Motor neuron (in vitro differentiated cells): ENCODE results near the gene BCL10. TPM values are rescaled to one million over a fixed set of nuclear protein-coding genes. Genes with fewer than 3 reads are reported as not detected.

ENCODE experiments used
- ATAC-seq, 8 experiments: fragments of 200-7000 bp; cut with Tn5 transposase; replicated peaks in 6 of 8; 2 replicates each; pipeline ENCODE4 v1.8.0; 2021; ENCODE audit warnings: mild to moderate bottlenecking in 8 of 8, moderate library complexity in 8 of 8
- H3K27ac ChIP-seq, 2 donors: fragments of 250-450 bp; sonication (Bioruptor Pico); 2 replicates each; pipeline ENCODE4 v1.9.0; 2021; ENCODE audit warnings: antibody characterized with exemption in 2 of 2, mild to moderate bottlenecking in 2 of 2, moderate library complexity in 1 of 2
- H3K4me1 ChIP-seq, 2 donors: fragments of 250-450 bp; sonication (Bioruptor Pico); replicated peaks in 1 of 2; 2 replicates each; pipeline ENCODE4 v1.6.1; 2021; ENCODE audit warnings: antibody characterized with exemption in 2 of 2, mild to moderate bottlenecking in 2 of 2, moderate library complexity in 1 of 2
- H3K4me3 ChIP-seq, 5 donors: fragments of 250-450 bp; sonication (Bioruptor Pico); 2 replicates each; pipeline ENCODE4 v1.9.0; 2021; ENCODE audit warnings: antibody characterized with exemption in 5 of 5, mild to moderate bottlenecking in 5 of 5, moderate library complexity in 4 of 5
- WGBS, 10 experiments: fragments of 450-650 bp; shearing (Covaris generic); methylation state at CpG; one replicate each; pipeline ENCODE4 v1.0.0; 2022; 5-methylcytosine and 5-hydroxymethylcytosine counted together
- in situ Hi-C, 9 experiments: fragments of 400-800 bp; cut with MboI; loops; one replicate each; pipeline ENCODE4 v1.15.0; 2021; ENCODE audit warnings: low sequenced_read_pairs in 9 of 9, low pct_unique_long_range_greater_than_20kb in 2 of 9; ENCODE audit not compliant: unreplicated experiment in 9 of 9
- total RNA-seq, 8 experiments: library from RNA; unstranded; fragments of 300-600 nt; gene quantifications; 2 replicates each; pipeline versions ENCODE4 v1.2.3 to v1.2.4, GENCODE V29; 2022

Gene BCL10
- total RNA-seq: 10 to 100 TPM; 22.5 to 30.7 (median 27.1) TPM

DNA sequence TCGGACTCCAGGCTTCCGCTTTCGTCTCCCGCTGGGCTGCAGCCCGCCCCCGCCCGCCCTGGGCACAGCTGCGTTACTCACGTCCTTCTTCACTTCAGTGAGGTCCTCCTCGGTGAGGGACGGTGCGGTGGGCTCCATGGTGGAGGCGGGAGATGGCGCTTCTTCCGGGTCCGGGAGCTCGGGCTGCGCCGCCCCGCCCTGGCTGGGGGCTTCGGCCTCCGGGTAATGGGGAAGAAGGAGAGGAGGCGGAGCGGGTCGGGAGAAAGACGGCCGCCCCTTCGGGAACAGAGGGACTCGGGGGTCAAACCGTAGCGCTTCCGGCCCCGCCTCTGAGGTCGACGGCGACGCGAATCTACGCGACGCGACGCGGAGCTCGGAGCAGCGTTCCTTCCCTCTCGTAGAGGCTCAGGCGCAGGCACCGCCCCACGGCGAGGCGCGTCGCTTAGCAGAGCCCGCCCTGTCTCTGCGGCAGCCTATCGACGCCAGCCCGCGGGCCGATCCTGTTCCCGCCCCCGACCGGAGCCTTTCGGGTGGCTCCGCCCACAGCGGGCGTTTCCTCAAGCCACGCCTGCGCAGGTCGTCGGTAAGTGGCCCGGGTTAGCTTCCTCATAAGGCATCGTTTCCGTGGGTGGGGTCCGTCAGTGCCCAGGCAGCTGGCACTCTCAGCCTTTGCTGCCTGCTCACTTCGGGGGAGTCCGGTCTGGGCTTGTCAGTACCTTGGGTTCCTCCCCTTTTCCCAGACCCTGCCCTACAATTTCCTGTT lies at the start of gene BCL10:
Gene BCL10 (minus strand): TSS at position 418 of the 763 bp plus-strand sequence. CDS start 280 bp downstream, at position 138.
- Histone ChIP-seq H3K4me3 (peak within 1 kb of the TSS; percentile 64 to 74 (median 71)), H3K27ac (peak within 1 kb of the TSS; percentile 75 to 87), H3K4me1 (peaks cover 14 to 18% of the 10 kb centered on the region in 2 donors)
- WGBS, 10 experiments: 0 to 20% (median 0%) methylated on average over 1 to 35 of the region's 78 CpGs; no CpG with 5 or more reads in 4 of the 10 experiments
- in situ Hi-C loops: no loop called here
- ATAC-seq: peak; percentile 77 to 97 (median 96)

DNA sequence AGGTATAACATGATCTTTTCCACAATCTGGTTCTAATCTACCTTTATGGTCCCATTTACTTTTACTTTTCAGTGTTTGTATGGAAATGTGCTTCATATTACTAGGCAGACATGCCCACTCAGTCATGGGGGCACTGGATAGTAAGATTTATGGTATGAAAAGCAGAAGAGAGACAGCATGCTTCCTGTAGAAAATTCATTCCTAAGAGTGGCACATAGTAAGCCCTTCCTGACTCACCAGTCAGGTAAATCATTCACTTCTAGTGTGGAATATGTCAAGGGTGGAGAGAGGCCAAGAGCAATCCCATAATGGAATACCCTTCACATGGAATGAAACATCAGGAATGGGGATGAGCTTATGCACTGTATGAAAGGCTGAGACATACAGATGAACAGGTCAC lies 49.5 kb upstream of the BCL10 start:
- peak in 2 of 8 experiments; percentile 25 to 50 for ATAC-seq
- Histone ChIP-seq H3K27ac (no peak overlapping the region), H3K4me3 (no peak overlapping the region), H3K4me1 (peaks cover 5% of the 10 kb centered on the region in 2 donors)
- in situ Hi-C loops: no loop called here

DNA sequence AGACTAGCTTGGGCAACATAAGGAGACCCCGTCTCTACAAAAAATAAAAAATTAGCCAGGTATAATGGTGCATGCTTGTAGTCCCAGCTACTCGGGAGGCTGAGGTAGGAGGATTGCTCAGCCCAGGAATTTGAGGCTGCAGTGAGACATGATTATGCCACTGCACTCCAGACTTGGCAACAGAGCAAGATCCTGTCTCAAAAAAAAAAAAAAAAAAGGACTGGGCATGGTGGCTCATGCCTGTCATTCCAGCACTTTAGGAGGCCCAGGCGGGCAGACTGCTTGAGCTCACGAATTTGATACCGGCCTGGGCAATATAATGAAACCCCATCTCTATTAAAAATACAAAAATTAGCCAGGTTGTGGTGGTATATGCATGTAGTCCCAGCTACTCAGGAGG lies 47.3 kb upstream of the BCL10 start:
- in situ Hi-C loops: loop anchor here in 7 of 9 experiments (25.0 kb wide), 8 partner anchors 164 to 689 kb away; partner anchors contain the start of genes CCN1 (in 1 of the 7) and ZNHIT6 (in 1 of the 7)
- ATAC-seq: no peak

DNA sequence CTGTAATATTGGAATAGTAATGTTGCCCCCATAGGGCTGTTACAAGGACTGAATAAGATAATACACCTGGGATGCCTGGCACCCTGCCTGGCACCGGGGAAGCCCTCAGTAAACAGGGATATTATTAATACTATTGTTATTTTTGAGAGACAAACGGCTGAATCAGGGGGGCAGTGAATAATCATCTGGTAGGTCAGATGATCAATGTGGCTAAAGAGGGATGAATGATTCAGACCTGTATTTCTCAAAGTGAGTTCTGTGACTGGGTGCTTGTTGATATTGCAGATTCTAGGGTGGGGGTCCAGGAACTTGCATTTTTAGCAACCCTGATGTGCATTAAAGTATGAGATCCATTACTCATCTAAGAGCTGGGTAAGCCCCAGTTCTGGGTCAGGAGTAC lies 46.2 kb upstream of the BCL10 start:
- in situ Hi-C loops: loop anchor here in 7 of 9 experiments (25.0 kb wide), 8 partner anchors 165 to 690 kb away; partner anchors contain the start of genes CCN1 (in 1 of the 7) and ZNHIT6 (in 1 of the 7)
- Histone ChIP-seq H3K4me3 (no peak overlapping the region), H3K4me1 (peaks cover 5% of the 10 kb centered on the region in 2 donors), H3K27ac (no peak overlapping the region)
- no peak for ATAC-seq
- 0 to 100% (median 65%) methylated on average over 1 to 2 of the region's 2 CpGs; no CpG with 5 or more reads in 4 of the 10 experiments for WGBS, 10 experiments

More for the DNA sequence above, 47.3 kb upstream of the BCL10 start:
- peaks cover 5% of the 10 kb centered on the region in 2 donors for H3K4me1 ChIP-seq
- WGBS, 10 experiments: 80 to 100% (median 88%) methylated on average over 1 to 5 of the region's 5 CpGs; no CpG with 5 or more reads in 3 of the 10 experiments
- no peak overlapping the region for H3K4me3 ChIP-seq
- H3K27ac ChIP-seq: no peak overlapping the region

DNA sequence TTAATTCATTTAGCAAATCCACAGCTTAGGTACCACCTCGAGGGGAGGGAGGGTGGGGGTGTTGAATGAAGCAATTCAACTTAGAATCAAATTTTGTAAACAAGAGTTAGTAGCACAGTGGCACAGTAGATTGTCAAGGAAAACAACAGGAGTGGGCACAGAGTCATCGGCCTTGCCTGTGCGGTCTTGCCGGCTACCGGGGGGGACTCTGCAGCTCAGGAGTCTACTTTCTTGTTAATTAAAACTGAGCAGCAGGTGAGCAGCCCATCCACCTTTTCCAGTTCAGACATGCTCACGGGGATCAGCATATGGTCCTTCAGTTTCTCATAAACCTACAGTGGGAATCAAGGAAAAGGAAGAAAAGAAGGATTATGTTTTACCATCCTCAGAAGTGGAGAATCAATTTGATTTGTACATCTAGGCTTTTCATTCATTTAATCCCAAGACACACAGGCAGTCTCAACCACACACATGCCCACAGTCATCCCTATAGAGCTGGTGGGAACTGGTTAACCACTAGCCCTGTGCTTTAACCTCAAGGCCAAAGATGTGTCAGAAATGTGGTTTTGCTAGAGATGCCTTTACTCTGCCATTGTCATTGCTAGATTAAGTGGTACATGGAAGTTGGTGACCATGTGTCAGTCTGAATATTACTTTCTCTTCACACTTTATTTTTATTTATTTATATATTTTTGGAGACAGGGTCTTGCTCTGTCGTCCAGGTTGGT lies 45.0 kb upstream of the BCL10 start:
- no peak for ATAC-seq
- Histone ChIP-seq H3K27ac (no peak overlapping the region), H3K4me1 (peaks cover 5% of the 10 kb centered on the region in 2 donors), H3K4me3 (no peak overlapping the region)
- WGBS, 10 experiments: 83 to 100% (median 95%) methylated on average over 1 to 5 of the region's 7 CpGs; no CpG with 5 or more reads in 2 of the 10 experiments
- in situ Hi-C loops: loop anchor here in 7 of 9 experiments (25.0 kb wide), 8 partner anchors 166 to 691 kb away; partner anchors contain the start of genes CCN1 (in 1 of the 7) and ZNHIT6 (in 1 of the 7)

DNA sequence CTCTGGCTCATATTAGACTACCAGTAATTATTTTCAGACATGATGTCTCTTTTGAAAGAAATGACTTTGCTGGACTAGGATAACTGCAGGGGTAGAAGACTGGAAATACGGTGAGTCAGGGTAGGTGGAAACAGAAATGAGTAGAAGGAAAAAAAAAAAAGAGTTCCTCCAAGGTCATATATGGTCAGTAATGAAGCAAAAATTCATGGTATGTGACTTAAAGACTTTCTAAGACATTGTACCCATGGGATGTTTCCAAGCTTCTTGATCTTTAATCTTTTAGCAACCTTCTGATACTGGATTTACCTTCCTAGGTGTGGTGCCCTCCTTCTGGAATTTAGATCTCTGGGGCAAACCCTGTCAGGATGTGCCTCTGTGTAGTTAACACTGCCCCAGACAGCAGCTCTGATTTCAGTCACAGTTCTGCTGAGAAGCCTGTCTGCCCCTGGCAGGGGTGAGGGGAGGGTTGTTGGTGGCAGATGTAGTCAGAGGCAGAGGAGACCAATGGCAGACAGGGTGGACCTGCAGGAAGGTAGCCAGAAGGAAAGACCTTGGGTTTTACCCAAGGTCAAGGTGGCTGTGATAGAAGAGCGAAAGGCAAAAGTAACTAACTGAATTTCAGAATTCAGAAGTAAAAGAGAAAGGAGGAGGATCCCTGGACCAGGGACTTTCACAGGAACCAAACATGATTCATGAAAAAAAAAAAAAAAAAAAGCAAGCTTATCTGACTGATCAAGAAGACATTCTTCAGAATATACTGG lies 44.1 kb upstream of the BCL10 start:
- ATAC-seq: peak in 2 of 8 experiments; percentile 24 to 32
- 63 to 100% (median 93%) methylated on average over 1 to 2 of the region's 2 CpGs for WGBS, 10 experiments
- no peak overlapping the region for H3K27ac ChIP-seq

DNA sequence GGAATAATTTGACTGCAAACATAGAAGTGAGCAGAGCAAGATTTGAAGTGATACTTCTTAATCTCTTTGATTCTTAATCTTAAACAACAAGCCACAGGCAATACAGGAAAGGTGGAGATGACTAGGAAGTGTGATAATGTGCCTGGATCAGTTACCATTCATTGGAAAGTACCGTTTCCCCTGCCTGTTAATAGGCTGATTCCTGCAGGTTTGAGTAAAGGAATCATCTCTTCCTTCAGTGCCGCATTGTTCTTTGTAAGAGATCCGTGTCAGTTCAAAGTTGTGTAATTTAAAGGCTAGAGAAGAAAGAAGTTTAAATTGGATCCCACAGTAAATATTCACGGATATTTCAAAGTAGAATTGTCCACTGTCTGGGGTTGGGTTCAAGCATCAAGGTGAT lies 43.5 kb upstream of the BCL10 start:
- WGBS, 10 experiments: 20 to 100% (median 82%) methylated on average over 2 to 4 of the region's 4 CpGs
- in situ Hi-C loops: loop anchor here in 7 of 9 experiments (25.0 kb wide), 8 partner anchors 167 to 692 kb away; partner anchors contain the start of genes CCN1 (in 1 of the 7) and ZNHIT6 (in 1 of the 7)
- H3K4me3 ChIP-seq: no peak overlapping the region
- H3K27ac ChIP-seq: no peak overlapping the region
- peaks cover under 1 to 2% of the 10 kb centered on the region in 2 donors for H3K4me1 ChIP-seq
- ATAC-seq: peak in 2 of 8 experiments; percentile 15

More for the DNA sequence above, 44.1 kb upstream of the BCL10 start:
- in situ Hi-C loops: loop anchor here in 7 of 9 experiments (25.0 kb wide), 8 partner anchors 167 to 692 kb away; partner anchors contain the start of genes CCN1 (in 1 of the 7) and ZNHIT6 (in 1 of the 7)
- H3K4me3 ChIP-seq: no peak overlapping the region
- H3K4me1 ChIP-seq: peaks cover 5% of the 10 kb centered on the region in 2 donors

DNA sequence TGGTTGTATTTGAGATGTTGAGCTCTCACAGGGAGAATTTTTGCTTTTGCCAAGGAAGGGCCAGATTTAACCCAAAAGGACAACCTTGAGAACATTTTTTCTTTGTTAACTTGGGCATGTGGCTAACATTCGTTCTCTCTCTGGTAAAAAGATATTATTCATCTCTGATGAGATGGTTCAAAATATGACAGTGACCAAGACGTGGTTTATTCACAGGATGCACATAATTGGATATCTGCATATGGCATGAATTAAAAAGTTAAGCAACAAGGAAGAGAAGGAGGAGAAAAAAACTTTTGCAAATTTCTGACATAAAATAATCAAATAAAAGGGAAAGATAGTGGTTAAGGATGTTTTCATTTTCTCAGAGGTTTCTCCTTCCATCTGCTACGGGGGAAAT lies 43.1 kb upstream of the BCL10 start:
- Histone ChIP-seq H3K27ac (no peak overlapping the region), H3K4me1 (no peaks in the 10 kb centered on the region), H3K4me3 (no peak overlapping the region)
- peak in 3 of 8 experiments; percentile 11 to 60 (median 23) for ATAC-seq
- WGBS, 10 experiments: 0 to 100% (median 81%) methylated on average over 2 to 3 of the region's 3 CpGs
- in situ Hi-C loops: loop anchor here in 7 of 9 experiments (25.0 kb wide), 8 partner anchors 168 to 693 kb away; partner anchors contain the start of genes CCN1 (in 1 of the 7) and ZNHIT6 (in 1 of the 7)

DNA sequence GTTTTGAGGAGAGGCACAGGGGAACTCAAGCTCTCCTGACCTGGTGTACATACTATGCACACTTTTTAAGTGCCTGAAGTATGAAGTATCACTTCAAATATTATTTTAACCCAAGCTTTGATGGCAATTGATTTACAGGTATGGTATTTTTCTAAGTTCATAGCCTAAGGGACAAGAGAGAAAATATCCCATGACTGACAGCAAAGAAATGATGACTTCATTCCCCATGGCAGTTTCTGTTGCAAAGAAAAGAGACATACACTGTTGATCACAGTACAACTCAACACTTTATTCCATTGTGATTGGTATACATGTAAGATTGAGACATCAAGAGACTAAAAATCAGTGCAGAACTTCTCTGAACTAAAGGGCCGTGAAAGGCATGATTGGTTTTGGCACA lies 41.8 kb upstream of the BCL10 start:
- Histone ChIP-seq H3K4me1 (no peaks in the 10 kb centered on the region), H3K4me3 (no peak overlapping the region), H3K27ac (no peak overlapping the region)
- 88 to 100% (median 100%) methylated on average over 1 of the region's 1 CpG; no CpG with 5 or more reads in 4 of the 10 experiments for WGBS, 10 experiments
- in situ Hi-C loops: loop anchor here in 7 of 9 experiments (25.0 kb wide), 8 partner anchors 169 to 694 kb away; partner anchors contain the start of genes CCN1 (in 1 of the 7) and ZNHIT6 (in 1 of the 7)
- ATAC-seq: no peak

DNA sequence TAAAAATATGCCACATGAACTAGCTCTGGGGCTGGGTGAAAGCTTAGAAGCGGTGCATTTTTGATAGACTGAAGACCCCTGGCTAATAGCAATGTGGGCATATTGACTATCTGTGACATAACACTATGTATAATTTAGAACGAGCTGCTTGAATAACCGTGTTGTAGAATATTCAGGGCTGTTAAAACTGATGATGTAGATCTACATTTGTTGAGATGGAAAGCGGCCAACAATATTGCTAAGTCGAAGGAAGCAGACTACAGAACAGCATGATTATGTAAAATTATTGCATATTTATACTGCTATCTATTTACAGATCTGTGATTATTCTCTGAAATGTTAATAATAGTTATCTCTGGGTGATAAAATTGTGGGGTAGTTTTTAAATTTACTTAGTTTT lies 41.1 kb upstream of the BCL10 start:
- Histone ChIP-seq H3K27ac (no peak overlapping the region), H3K4me1 (no peaks in the 10 kb centered on the region)
- ATAC-seq: peak in 4 of 8 experiments; percentile 55 to 80 (median 65)

DNA sequence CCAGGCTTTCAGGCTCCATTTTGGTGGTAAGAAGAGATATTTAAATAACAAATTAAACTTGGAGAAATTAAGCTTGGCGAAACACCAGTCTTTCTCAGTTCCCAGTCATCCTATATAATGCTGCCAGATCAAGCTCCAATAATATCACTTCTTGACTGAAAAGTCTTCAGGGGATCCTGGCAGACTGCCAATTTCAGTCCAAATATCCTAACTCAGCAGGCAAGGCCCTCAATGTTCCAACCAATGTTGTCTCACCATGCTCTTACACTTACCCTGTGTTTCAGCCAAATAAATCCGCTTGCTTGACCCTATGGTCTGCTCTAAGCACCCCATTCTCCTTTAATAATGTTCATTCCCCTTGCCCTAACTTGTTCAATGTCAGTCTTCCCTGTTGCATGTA lies 39.9 kb upstream of the BCL10 start:
- WGBS, 10 experiments: 94 to 100% (median 100%) methylated on average over 1 to 2 of the region's 2 CpGs; no CpG with 5 or more reads in 1 of the 10 experiments
- Histone ChIP-seq H3K4me1 (no peaks in the 10 kb centered on the region), H3K4me3 (no peak overlapping the region), H3K27ac (no peak overlapping the region)
- in situ Hi-C loops: loop anchor here in 7 of 9 experiments (25.0 kb wide), 8 partner anchors 171 to 696 kb away; partner anchors contain the start of genes CCN1 (in 1 of the 7) and ZNHIT6 (in 1 of the 7)
- ATAC-seq: no peak

More for the DNA sequence above, 41.1 kb upstream of the BCL10 start:
- H3K4me3 ChIP-seq: no peak overlapping the region
- 0 to 90% (median 78%) methylated on average over 1 to 5 of the region's 5 CpGs for WGBS, 10 experiments
- in situ Hi-C loops: loop anchor here in 7 of 9 experiments (25.0 kb wide), 8 partner anchors 170 to 695 kb away; partner anchors contain the start of genes CCN1 (in 1 of the 7) and ZNHIT6 (in 1 of the 7)
